NT2/D1 (cell line): Measurements from ENCODE around the gene MRPS5.
A peak's percentile ranks its signal among the peaks of the same experiment; 100 is the strongest.

Source experiments
- DNase-seq: peaks from one replicate; pipeline ENCODE4 v3.0.0-alpha.2; 2011; ENCODE audit warnings: low read depth, low spot score
- H3K27me3 ChIP-seq: 2 replicates; pipeline ENCODE4 v1.6.0; 2011; ENCODE audit warnings: mild to moderate bottlenecking; ENCODE audit not compliant: insufficient read length, insufficient read depth
- H3K36me3 ChIP-seq: 2 replicates; pipeline ENCODE4 v1.6.1; 2011; ENCODE audit warnings: mild to moderate bottlenecking, low read length, mixed read lengths; ENCODE audit not compliant: insufficient read depth, insufficient read length
- H3K4me1 ChIP-seq: 2 replicates; pipeline ENCODE4 v1.5.1; 2011; ENCODE audit not compliant: insufficient read depth, insufficient read length
- H3K4me3 ChIP-seq: 2 replicates; pipeline ENCODE4 v1.5.1; 2011; ENCODE audit warnings: low read depth; ENCODE audit not compliant: insufficient read length
- H3K9ac ChIP-seq: 2 replicates; pipeline ENCODE4 v1.6.0; 2011; ENCODE audit warnings: low read depth; ENCODE audit not compliant: insufficient read length
- H3K9me3 ChIP-seq: 2 replicates; pipeline ENCODE4 v1.5.1; 2011; ENCODE audit warnings: mild to moderate bottlenecking, low read length; ENCODE audit not compliant: insufficient read depth
- SUZ12 ChIP-seq: IDR thresholded peaks from 2 replicates; pipeline ENCODE4 v1.6.1; 2011; ENCODE audit not compliant: insufficient read length, insufficient read depth; ENCODE audit errors: extremely low read depth
- YY1 ChIP-seq: IDR thresholded peaks from 2 replicates; pipeline ENCODE4 v1.6.1; 2011; ENCODE audit not compliant: insufficient read length, insufficient read depth
- ZNF274 ChIP-seq: IDR thresholded peaks from 2 replicates; pipeline ENCODE4 v1.6.1; 2011; ENCODE audit warnings: mild to moderate bottlenecking, low read depth, low read length

MRPS5 gene

DNA sequence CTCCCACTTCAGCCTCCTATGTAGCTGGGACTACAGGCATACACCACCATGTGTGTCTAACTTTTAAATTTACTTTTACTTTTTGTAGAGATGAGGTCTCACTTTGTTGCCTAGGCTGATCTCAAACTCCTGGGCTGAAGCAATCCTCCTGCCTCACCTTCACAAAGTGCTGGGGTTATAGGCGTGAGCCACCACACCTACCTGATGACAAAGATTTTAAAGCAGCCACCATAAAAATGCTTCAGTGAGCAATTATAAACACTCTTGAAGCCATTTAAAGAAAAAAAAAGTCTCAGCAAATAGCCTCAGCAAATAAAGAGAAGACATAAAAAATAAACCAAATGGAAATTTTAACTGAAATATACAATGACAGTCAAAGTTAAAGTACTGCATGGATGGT lies 35.6 kb downstream of the MRPS5 start:
- no peaks in the 10 kb centered on the region for H3K27me3 ChIP-seq
- DNase-seq = no peak
- peaks cover 53% of the 10 kb centered on the region for H3K36me3 ChIP-seq
- no peak overlapping the region for H3K9ac ChIP-seq
- no peak overlapping the region for H3K4me3 ChIP-seq
- H3K4me1 ChIP-seq = peaks cover 2% of the 10 kb centered on the region
- H3K9me3 ChIP-seq = peaks cover 32% of the 10 kb centered on the region
- TF ChIP-seq YY1 (no peak), ZNF274 (no peak), SUZ12 (no peak)

DNA sequence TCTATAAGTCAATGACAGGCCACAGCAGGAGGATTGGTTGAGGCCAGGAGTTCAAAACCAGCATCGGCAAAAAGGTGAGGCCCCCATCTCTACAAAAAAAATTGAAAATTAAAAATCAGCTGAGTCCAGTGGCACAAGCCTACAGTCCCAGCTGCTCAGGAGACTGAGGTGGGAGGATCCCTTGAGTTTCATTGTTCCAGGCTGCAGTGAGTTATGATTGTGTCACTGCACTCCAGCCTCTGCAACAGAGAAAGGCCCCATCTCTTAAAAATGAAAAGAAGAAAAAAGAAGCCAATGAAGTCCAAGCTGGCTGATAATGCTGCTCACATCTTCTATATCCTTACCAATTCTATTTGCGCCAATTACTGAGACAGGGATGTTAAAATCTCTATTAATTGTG lies 39.1 kb downstream of the MRPS5 start:
- Histone ChIP-seq H3K4me1 (peaks cover 7% of the 10 kb centered on the region), H3K27me3 (no peaks in the 10 kb centered on the region), H3K36me3 (peaks cover 28% of the 10 kb centered on the region), H3K9ac (no peak overlapping the region), H3K4me3 (no peak overlapping the region), H3K9me3 (peaks cover 22% of the 10 kb centered on the region)
- no peak for DNase-seq
- TF ChIP-seq SUZ12 = no peak
- TF ChIP-seq ZNF274 = no peak
- no peak for TF ChIP-seq YY1

DNA sequence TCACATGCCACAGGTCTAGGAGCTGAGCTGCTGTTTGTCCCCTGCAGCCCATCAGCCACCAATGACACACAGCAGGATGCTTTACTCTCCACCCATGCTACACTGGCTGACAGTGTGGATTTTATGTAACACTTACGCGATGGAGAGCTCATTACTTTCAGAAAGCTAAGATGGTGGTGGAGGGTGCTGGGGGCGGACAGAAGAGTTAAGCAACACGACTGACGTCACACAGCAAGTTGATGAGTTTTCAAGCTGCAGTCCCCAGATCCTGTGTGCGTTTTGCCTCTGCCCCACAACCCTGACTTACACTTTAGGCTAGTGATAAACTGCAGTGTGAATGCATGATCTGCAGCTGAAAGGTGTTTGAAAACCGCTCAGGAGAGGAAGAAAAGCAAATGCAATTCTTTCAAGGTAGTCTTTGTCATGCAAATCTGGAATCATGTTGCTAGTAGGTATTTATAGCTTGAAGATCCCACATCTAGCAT lies 42.4 kb downstream of the MRPS5 start:
- Histone ChIP-seq H3K4me3 (no peak overlapping the region), H3K27me3 (no peaks in the 10 kb centered on the region), H3K9me3 (no peaks in the 10 kb centered on the region; the same call in 1 of the 2 replicates), H3K4me1 (peaks cover 15% of the 10 kb centered on the region), H3K36me3 (no peaks in the 10 kb centered on the region), H3K9ac (no peak overlapping the region)
- TF ChIP-seq ZNF274 (no peak), SUZ12 (no peak), YY1 (no peak)
- DNase-seq = peak; percentile 28

DNA sequence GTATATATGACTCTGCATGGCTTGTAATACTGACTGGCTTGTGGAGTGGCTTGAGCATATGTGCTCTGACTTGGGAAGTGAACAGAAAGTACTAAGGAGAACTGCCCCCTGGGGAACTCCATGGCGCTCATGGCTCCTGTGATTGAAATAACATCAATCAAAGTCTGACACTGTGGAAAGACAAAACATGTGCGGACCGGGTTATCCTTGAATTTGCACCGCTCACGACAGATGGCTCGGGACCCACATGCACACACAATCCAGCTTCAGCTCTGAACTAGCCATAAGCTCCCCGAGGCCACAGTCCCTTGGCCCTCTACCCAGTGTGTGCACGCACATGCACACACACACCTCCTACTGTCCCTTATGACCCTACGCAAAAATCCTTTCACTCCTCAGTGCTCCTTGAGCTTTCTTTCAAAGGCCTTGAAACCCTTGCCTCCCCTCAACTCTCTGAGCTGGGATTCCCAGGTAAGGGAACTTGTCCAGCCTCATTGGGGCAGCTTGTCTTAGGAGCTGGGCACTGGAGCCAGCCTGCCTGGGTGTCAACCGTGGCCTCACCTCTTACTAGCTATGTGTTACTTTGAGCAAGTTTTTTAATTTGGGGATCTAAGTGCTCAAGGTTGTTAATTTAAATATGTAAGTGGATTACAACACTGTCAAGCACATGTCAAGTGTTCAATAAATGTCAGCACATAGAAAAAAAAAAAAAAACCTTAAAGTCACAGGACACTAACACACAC lies 43.6 kb downstream of the MRPS5 start:
- Histone ChIP-seq H3K4me1 (peaks cover 15% of the 10 kb centered on the region), H3K4me3 (no peak overlapping the region), H3K27me3 (no peaks in the 10 kb centered on the region), H3K9ac (no peak overlapping the region), H3K9me3 (no peaks in the 10 kb centered on the region; the same call in 1 of the 2 replicates), H3K36me3 (no peaks in the 10 kb centered on the region)
- DNase-seq = no peak
- TF ChIP-seq YY1 = no peak
- no peak for TF ChIP-seq ZNF274
- TF ChIP-seq SUZ12 = no peak

DNA sequence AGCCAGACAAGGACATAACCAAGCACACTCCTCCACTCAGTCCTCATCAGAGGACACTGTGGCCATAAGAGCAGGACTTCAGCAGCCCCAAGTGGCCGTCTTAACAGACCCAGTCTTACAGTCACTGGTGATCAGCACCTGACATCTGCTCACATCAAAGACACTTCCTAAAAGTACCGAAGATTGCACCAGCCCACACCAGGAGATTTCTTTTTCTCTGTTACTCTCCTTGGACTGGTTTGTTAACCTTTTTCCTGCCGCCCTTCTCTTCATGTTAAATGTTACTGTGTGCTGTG lies 44.1 kb downstream of the MRPS5 start:
- TF ChIP-seq SUZ12 = no peak
- Histone ChIP-seq H3K36me3 (no peaks in the 10 kb centered on the region), H3K9ac (no peak overlapping the region), H3K4me3 (no peak overlapping the region), H3K27me3 (no peaks in the 10 kb centered on the region), H3K4me1 (peaks cover 15% of the 10 kb centered on the region), H3K9me3 (no peaks in the 10 kb centered on the region; the same call in 1 of the 2 replicates)
- DNase-seq = no peak

GRCh38 chr2:95076705-95077529 lies 44.7 kb downstream of the MRPS5 start:
- peaks cover 15% of the 10 kb centered on the region for H3K4me1 ChIP-seq
- H3K27me3 ChIP-seq = no peaks in the 10 kb centered on the region
- peak overlapping the region; percentile 38 for H3K4me3 ChIP-seq
- TF ChIP-seq YY1 (no peak), SUZ12 (no peak), ZNF274 (no peak)
- peak; percentile 52 for DNase-seq
- no peaks in the 10 kb centered on the region for H3K36me3 ChIP-seq
- H3K9me3 ChIP-seq = no peaks in the 10 kb centered on the region; the same call in 1 of the 2 replicates
- peak overlapping the region; percentile 47 for H3K9ac ChIP-seq

- Histone ChIP-seq H3K36me3 (no peaks in the 10 kb centered on the region), H3K4me1 (peaks cover 15% of the 10 kb centered on the region), H3K9me3 (no peaks in the 10 kb centered on the region; the same call in 1 of the 2 replicates), H3K4me3 (no peak overlapping the region), H3K9ac (no peak overlapping the region), H3K27me3 (no peaks in the 10 kb centered on the region)
- DNase-seq = no peak
- TF ChIP-seq YY1 (no peak), SUZ12 (no peak), ZNF274 (no peak)
Measured at GRCh38 chr2:95075440-95076132, 46.0 kb downstream of the MRPS5 start.
